Fibroblast of skin of right quadriceps (primary cell): ENCODE data around the gene PFDN6.
"Not testable (repeated sequence)": the region's sequence is repeated elsewhere in the genome, so short reads cannot be mapped to it uniquely, and the experiment has no call there.

Experiments used
- DNase-seq: peaks from one replicate; pipeline ENCODE4 v3.0.0-alpha.2; 2013

PFDN6 gene

GRCh38 chr6:33273924-33274902 lies 15.2 kb upstream of the PFDN6 start:
- DNase-seq = no peak

- DNase-seq = not testable (repeated sequence)
Observed at GRCh38 chr6:33275795-33276580, 13.4 kb upstream of the PFDN6 start.

- DNase-seq = no peak
Observed at GRCh38 chr6:33276581-33276863, 12.9 kb upstream of the PFDN6 start.

GRCh38 chr6:33276864-33277662 lies 12.3 kb upstream of the PFDN6 start, which contains the start of gene B3GALT4:
Gene B3GALT4 (plus strand): TSS chr6:33277123. CDS start chr6:33277420, 297 bp downstream.
- DNase-seq = peak; percentile 72

- DNase-seq = no peak
Observed at GRCh38 chr6:33277663-33278391, 11.6 kb upstream of the PFDN6 start.

GRCh38 chr6:33278392-33278741 lies 11.0 kb upstream of the PFDN6 start:
- no peak for DNase-seq

GRCh38 chr6:33278810-33279209 lies 10.6 kb upstream of the PFDN6 start:
- DNase-seq = no peak

- no peak for DNase-seq
Observed at GRCh38 chr6:33279257-33279695, 10.1 kb upstream of the PFDN6 start.

GRCh38 chr6:33279971-33280511 lies 9.4 kb upstream of the PFDN6 start:
- DNase-seq = peak; percentile 58

GRCh38 chr6:33280539-33280938 lies 8.9 kb upstream of the PFDN6 start:
- DNase-seq = no peak

- DNase-seq = not testable (repeated sequence)
Observed at GRCh38 chr6:33285214-33285613, 4.2 kb upstream of the PFDN6 start.

- DNase-seq = no peak
Observed at GRCh38 chr6:33286946-33287914, 2.2 kb upstream of the PFDN6 start.

- DNase-seq = no peak
Observed at GRCh38 chr6:33288141-33288920, 1.1 kb upstream of the PFDN6 start.

GRCh38 chr6:33289784-33290315 lies 449 bp downstream of the PFDN6 start:
- DNase-seq = no peak

GRCh38 chr6:33290459-33290858 lies 1.1 kb downstream of the PFDN6 start:
- no peak for DNase-seq

GRCh38 chr6:33292996-33293682 lies 3.7 kb downstream of the PFDN6 start:
- no peak for DNase-seq

GRCh38 chr6:33294086-33294823 lies 4.9 kb downstream of the PFDN6 start:
- no peak for DNase-seq

GRCh38 chr6:33295621-33296369 lies 6.4 kb downstream of the PFDN6 start:
- no peak for DNase-seq
